ENCODE results near the gene VDR.

The VDR gene

DNA sequence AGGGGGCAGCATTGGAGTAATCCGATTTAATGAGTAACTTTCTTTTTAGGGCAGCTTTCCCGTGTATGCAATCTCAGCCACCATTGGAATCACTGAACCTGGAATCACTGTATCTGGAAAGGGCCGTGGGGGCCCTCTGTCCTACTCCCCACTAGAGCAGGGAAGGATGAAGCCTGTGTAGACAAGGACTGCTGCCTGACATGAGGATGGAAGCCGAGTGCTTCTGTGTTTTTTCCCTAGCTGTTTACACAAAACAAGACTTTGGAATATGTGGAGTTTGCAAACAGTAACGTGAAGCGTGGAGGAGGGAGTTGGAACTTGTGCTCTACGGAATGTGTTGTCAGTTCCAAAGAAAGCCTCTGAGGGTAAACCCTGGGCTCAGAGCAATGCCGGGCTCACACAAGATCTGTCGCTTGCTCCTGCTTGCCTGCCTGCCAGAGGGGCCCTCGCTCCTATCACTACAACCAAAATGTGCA, 52.7 kb downstream of the VDR start:
- TF ChIP-seq, protein P1, sequence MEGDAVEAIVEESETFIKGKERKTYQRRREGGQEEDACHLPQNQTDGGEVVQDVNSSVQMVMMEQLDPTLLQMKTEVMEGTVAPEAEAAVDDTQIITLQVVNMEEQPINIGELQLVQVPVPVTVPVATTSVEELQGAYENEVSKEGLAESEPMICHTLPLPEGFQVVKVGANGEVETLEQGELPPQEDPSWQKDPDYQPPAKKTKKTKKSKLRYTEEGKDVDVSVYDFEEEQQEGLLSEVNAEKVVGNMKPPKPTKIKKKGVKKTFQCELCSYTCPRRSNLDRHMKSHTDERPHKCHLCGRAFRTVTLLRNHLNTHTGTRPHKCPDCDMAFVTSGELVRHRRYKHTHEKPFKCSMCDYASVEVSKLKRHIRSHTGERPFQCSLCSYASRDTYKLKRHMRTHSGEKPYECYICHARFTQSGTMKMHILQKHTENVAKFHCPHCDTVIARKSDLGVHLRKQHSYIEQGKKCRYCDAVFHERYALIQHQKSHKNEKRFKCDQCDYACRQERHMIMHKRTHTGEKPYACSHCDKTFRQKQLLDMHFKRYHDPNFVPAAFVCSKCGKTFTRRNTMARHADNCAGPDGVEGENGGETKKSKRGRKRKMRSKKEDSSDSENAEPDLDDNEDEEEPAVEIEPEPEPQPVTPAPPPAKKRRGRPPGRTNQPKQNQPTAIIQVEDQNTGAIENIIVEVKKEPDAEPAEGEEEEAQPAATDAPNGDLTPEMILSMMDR (IDR thresholded peaks at IDR 0.05; ENCODE audit: extremely low read depth, missing control alignments): no peak
- DNase-seq (ENCODE audit: low spot score): no peak

DNA sequence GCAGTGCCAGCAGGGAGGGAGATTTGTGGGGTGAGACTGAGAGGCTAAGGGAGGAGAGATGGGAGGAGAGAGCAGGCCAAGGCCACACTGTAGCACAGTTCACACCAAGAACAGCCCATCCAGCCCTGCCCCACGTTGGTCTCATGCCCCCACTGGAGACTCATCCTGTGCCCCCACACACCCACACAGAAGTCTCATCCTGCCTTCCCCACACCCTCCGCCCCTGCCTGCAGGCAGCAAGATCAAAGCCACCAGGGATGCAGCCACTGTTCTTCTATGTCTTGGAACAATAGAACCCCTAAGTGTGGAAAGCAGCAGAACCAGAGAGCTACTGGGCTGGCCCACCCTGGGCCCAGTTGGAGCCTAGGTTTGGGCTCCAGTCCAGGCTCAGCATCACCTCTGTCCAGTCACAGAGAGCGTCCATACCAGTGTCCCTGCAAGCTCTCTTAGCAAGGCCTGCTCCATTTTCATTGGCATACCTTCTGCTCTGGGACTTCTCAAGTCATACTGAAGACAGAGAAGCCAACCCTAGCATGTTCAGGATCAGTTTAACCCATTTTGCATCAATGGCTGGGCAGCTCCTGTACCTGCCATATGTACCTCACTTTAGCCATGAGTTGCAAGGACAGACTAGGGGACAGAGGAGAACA, 53.4 kb downstream of the VDR start:
- TF ChIP-seq, protein P1 (IDR thresholded peaks at IDR 0.05; ENCODE audit: extremely low read depth, missing control alignments): no peak

DNA sequence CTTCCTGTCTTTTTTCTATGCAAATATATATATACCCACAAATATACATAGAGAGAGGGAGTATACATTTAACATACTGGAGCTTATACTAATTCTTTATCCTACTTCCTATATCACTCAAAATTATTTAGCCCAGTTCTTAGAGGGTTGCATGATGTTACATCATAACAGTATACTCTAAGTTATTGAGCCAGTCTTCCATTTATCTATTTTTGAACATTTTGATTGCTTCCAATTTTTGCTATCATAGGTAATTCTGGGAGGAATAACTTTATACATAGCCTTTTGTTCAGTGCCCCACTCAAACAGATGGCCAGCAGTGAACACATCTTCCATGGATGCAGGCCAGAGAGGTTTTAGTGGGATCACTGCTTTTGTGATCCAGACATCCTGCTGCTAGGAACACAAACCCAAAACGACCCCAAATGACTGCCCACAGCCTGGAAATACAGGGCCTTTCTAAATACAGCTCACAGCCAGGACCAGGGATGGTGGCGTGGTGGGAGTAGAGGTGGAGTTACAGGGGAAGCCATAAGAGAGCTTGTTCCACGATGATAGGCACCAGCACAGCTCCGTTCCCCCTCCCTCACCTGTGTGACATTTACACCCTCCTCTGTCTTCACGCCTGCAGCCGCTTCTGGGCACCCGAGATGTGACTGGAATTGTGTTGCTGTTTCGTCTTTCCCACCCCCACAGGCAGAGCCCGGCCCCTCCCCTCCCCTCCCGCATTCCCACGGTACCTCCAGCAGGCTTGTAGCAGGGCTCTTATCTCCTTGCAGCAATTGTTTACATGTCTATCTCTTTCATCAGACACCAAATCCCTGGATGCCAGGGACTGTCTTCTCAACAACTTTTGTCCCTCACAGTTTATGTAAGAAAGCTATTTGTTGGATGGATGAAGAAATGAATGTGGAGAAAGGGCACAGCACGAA, 54.4 kb downstream of the VDR start:
- DNase-seq (ENCODE audit: low spot score): no peak
- TF ChIP-seq, protein P1 (IDR thresholded peaks at IDR 0.05; ENCODE audit: extremely low read depth, missing control alignments): no peak

More for the DNA sequence above, 53.4 kb downstream of the VDR start:
- DNase-seq (ENCODE audit: low spot score): no peak

DNA sequence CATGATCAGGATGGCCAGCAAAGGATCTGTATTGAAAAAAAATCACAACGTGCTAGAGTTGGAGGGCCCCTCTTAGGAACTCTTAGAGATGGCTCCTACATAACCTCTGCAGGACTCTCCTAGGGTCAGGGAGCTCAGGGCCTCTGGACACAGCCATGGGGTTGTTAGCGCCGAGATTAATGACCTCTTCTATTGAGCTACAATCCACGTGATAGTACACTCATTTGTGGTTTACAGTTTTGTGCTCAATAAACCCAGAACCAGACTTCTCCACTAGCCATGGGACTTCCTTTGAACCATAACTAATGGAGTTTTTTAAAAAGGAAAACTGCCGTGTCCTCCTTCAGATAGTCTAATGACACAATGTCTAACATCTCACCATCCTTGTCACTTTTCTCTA, 55.5 kb downstream of the VDR start:
- TF ChIP-seq, protein P1 (IDR thresholded peaks at IDR 0.05; ENCODE audit: extremely low read depth, missing control alignments): no peak
- DNase-seq (ENCODE audit: low spot score): no peak

DNA sequence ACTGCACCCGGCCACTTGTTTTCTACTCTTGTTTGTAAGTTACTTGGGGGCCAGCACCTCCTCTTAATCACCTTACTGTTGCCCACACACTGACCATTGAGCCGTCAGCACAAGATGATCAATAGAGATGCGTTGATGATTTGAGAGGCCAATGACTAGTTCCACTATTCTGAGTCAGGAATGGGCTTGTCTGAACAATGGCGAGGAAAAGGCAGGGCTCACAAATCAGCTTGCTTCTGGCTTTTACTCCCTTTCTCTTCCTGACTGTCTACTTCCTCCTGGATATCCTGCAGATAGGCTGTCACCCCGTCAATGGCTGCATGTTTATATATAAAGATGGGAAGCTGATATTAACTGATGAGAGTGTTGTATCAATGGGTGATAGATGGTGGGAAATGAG, 55.9 kb downstream of the VDR start:
- TF ChIP-seq, protein P1 (IDR thresholded peaks at IDR 0.05; ENCODE audit: extremely low read depth, missing control alignments): no peak
- DNase-seq (ENCODE audit: low spot score): no peak

DNA sequence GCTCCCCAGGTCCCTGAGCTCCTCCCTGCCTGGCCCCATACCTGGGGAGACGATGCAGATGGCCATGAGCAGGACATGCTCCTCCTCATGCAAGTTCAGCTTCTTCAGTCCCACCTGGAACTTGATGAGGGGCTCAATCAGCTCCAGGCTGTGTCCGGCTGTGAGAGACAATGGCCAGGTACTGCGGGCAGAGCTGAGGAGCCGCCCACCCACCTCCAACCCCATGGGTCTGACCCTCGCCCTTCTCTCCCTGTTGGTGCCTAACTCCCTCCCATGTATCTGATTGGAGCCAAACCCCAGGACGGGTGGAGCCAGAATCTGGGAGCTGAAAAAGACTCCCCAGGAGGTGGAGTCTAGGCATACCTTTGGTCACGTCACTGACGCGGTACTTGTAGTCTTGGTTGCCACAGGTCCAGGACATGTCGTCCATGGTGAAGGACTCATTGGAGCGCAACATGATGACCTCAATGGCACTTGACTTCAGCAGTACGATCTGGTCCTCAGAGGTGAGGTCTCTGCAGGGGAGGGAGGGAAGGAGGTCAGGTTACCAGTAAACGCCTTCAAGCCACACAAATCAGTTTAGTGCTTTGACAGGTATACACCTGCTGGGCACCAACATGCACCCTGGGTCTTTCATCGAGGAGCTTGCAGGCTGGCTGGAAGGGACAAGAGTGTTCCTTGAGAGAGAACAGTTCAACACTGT, 58.3 kb downstream of the VDR start:
- TF ChIP-seq, protein P1 (IDR thresholded peaks at IDR 0.05; ENCODE audit: extremely low read depth, missing control alignments): no peak
- no peak for DNase-seq (ENCODE audit: low spot score)
